ENCODE measurements around the gene ATP13A4.

ATP13A4 gene

GRCh38 chr3:193559100-193559499 is 4.4 kb upstream of the ATP13A4 start:
- TF ChIP-seq, protein P1, sequence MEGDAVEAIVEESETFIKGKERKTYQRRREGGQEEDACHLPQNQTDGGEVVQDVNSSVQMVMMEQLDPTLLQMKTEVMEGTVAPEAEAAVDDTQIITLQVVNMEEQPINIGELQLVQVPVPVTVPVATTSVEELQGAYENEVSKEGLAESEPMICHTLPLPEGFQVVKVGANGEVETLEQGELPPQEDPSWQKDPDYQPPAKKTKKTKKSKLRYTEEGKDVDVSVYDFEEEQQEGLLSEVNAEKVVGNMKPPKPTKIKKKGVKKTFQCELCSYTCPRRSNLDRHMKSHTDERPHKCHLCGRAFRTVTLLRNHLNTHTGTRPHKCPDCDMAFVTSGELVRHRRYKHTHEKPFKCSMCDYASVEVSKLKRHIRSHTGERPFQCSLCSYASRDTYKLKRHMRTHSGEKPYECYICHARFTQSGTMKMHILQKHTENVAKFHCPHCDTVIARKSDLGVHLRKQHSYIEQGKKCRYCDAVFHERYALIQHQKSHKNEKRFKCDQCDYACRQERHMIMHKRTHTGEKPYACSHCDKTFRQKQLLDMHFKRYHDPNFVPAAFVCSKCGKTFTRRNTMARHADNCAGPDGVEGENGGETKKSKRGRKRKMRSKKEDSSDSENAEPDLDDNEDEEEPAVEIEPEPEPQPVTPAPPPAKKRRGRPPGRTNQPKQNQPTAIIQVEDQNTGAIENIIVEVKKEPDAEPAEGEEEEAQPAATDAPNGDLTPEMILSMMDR (IDR thresholded peaks at IDR 0.05) = no peak

- TF ChIP-seq, protein P1 (IDR thresholded peaks at IDR 0.05) = no peak
Measured at GRCh38 chr3:193556841-193557240, 2.1 kb upstream of the ATP13A4 start.

DNA sequence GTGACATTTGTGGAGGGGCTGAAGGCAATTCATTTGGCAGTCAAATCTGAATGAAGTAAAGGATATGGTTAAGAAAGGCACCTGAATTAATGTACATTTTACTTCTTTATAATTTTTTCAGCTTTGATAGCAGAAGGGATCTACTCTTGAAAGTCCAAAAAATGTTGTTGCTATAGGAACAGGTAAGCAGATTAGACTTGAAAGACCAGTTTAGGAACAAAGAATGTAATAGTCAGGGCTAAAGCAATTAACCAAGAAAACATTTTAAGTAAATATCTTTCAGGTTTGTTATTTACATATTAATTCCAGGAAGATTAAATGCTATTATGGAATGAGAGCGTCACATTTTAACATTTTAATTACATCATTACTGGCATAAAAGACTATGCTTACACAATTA is 1.1 kb downstream of the ATP13A4 start:
- TF ChIP-seq, protein P1 (IDR thresholded peaks at IDR 0.05) = no peak

GRCh38 chr3:193552923-193553322 is 1.8 kb downstream of the ATP13A4 start:
- TF ChIP-seq, protein P1 (IDR thresholded peaks at IDR 0.05) = no peak

DNA sequence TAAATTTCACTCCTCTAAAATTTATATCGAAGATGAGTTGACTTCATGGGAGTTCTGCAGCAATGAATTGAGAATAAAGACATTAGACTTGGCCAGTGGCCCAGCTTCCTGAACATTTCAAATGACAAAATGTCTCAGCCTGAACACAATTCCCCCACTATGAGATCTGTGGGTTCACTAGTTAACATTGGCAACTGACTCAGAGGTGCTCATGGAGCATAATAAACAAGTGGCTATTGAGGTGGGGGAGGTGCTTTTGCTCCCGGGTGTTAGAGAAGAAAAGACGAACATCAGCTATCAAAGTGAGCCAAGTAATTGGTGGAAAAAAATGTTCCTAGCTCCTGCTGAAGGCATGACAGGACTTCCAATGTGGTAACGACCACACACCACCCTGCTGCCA is 6.3 kb downstream of the ATP13A4 start:
- TF ChIP-seq, protein P1 (IDR thresholded peaks at IDR 0.05) = no peak

- TF ChIP-seq, protein P1 (IDR thresholded peaks at IDR 0.05) = no peak
Measured at GRCh38 chr3:193546129-193546528, 8.6 kb downstream of the ATP13A4 start.

DNA sequence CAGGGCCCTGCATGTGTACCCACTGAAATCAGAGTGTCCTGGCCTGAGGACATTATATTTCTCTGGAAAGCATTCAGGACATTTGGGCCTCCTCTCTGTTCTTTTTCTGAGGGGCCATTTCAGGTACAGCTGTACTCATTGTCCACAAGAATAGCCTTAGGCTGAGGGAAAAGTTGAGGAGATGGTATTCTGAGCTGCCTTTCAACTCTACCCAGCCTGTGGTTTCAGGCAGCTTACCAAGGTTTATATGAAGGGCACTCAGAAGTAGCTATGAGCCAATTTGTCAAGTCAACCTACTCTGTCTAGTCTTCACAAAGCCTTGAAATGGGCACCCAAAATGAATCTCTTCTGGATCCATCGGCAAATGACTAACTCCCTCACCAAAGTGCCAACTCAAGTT is 9.4 kb downstream of the ATP13A4 start:
- TF ChIP-seq, protein P1 (IDR thresholded peaks at IDR 0.05) = no peak

DNA sequence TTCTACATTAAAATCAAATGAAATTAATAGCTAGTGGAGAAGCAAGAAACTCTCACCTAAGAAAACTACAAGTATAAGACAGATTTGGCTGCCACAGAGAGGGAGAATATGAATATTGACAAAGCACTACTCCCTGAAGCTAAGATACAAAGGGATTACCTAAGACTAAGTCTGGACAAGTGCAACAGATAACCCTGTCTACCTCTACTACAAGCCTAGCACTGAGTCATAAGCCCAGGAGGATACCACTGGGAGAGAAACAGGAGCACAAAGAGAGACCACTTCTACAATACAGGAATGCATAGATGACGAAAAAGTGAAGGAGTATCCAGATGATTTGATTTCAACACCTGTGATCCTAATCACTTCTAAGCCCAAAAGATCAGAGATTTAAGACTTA is 10.4 kb downstream of the ATP13A4 start:
- TF ChIP-seq, protein P1 (IDR thresholded peaks at IDR 0.05) = no peak

Data from LNCAP (cell line).